Lower lobe of right lung (tissue), 2 donors: ENCODE data around the gene GAN. TPM values are rescaled to one million over a fixed set of nuclear protein-coding genes. Genes with fewer than 3 reads are reported as not detected.

Experiments used
- ATAC-seq, 2 donors: fragments of 200-7000 bp; cut with Tn5 transposase; one replicate each; pipeline ENCODE4 v1.9.1; 2020 to 2022; ENCODE audit warnings: mild to moderate bottlenecking in 2 of 2, moderate library complexity in 2 of 2
- DNase-seq: peaks from one replicate; pipeline ENCODE4 v3.0.0-alpha.2; 2020
- H3K27ac ChIP-seq: fragments of 200-600 bp; one replicate; pipeline ENCODE4 v1.8.0; 2022
- H3K27me3 ChIP-seq: fragments of 200-600 bp; one replicate; pipeline ENCODE4 v1.8.0; 2022; ENCODE audit warnings: low read depth
- H3K36me3 ChIP-seq: fragments of 200-600 bp; one replicate; pipeline ENCODE4 v1.8.0; 2022; ENCODE audit warnings: mild to moderate bottlenecking
- H3K4me1 ChIP-seq: fragments of 200-600 bp; one replicate; pipeline ENCODE4 v1.8.0; 2022
- H3K4me3 ChIP-seq: fragments of 200-600 bp; one replicate; pipeline ENCODE4 v1.8.0; 2022; ENCODE audit warnings: mild to moderate bottlenecking
- H3K9me3 ChIP-seq: fragments of 200-600 bp; one replicate; pipeline ENCODE4 v1.8.0; 2022
- CTCF ChIP-seq: fragments of 200-600 bp; IDR thresholded peaks from one replicate; pipeline ENCODE4 v1.8.0; 2022; ENCODE audit warnings: antibody characterized with exemption, mild to moderate bottlenecking
- intact Hi-C: fragments of 100-400 bp; cut with DNase I; formaldehyde crosslinking; loops from one replicate; pipeline ENCODE4 v1.11.0; 2022
- long read RNA-seq: library from polyadenylated mRNA; unstranded; transcript quantifications from one replicate; pipeline ENCODE4 v2.0.0, GENCODE V29; 2021
- total RNA-seq: library from RNA; stranded (reverse); fragmentation: NEBNext Ultra II Directional; extraction: Animal tissue kit (Norgen Biotek cat#: 25700); gene quantifications from one replicate; pipeline ENCODE4 v1.2.1, GENCODE V29; 2021
- donor health status: DM: no; HTN: yes; CAD: no; lungs with severe emphysema.

The GAN gene
- total RNA-seq = 6.5 TPM
- long read RNA-seq, partial matches to known transcripts = 0 of 5 reads
- long read RNA-seq, other reads (novel, unspliced or antisense) = 5 of 5 reads

- DNase-seq (peak; percentile 97), ATAC-seq (peak; percentile 99)
- intact Hi-C loops = no loop called here
- Histone ChIP-seq H3K9me3 (no peaks in the 10 kb centered on the region), H3K27ac (peak within 1 kb of the TSS; percentile 91), H3K36me3 (no peaks in the 10 kb centered on the region), H3K27me3 (no peaks in the 10 kb centered on the region), H3K4me1 (peaks cover 37% of the 10 kb centered on the region), H3K4me3 (peak within 1 kb of the TSS; percentile 80)
- TF ChIP-seq CTCF = no peak
These were observed at the start of gene GAN for GRCh38 chr16:81314603-81315270. Gene GAN (plus strand): TSS chr16:81314962. CDS start chr16:81315114, 152 bp downstream.

- Histone ChIP-seq H3K9me3 (no peaks in the 10 kb centered on the region), H3K36me3 (no peaks in the 10 kb centered on the region), H3K27ac (no peak overlapping the region), H3K27me3 (no peaks in the 10 kb centered on the region), H3K4me3 (no peak overlapping the region), H3K4me1 (peaks cover 7% of the 10 kb centered on the region)
- intact Hi-C loops = no loop called here
- no peak for ATAC-seq
- DNase-seq = no peak
- no peak for TF ChIP-seq CTCF
These were observed 49.7 kb upstream of the GAN start for GRCh38 chr16:81265052-81265451.

- H3K36me3 ChIP-seq = no peaks in the 10 kb centered on the region
- no peaks in the 10 kb centered on the region for H3K27me3 ChIP-seq
- ATAC-seq = peak; percentile 48 to 61
- TF ChIP-seq CTCF = no peak
- H3K4me1 ChIP-seq = peaks cover 7% of the 10 kb centered on the region
- H3K27ac ChIP-seq = no peak overlapping the region
- intact Hi-C loops = no loop called here
- no peaks in the 10 kb centered on the region for H3K9me3 ChIP-seq
- no peak overlapping the region for H3K4me3 ChIP-seq
- peak; percentile 66 for DNase-seq
These were observed 48.9 kb upstream of the GAN start for GRCh38 chr16:81265658-81266451.

- intact Hi-C loops = no loop called here
- Histone ChIP-seq H3K9me3 (no peaks in the 10 kb centered on the region), H3K4me1 (peaks cover 7% of the 10 kb centered on the region), H3K27ac (no peak overlapping the region), H3K4me3 (no peak overlapping the region), H3K36me3 (no peaks in the 10 kb centered on the region), H3K27me3 (no peaks in the 10 kb centered on the region)
- DNase-seq (no peak), ATAC-seq (peak in 1 of 2 donors; percentile 21)
- TF ChIP-seq CTCF = no peak
These were observed 48.1 kb upstream of the GAN start for GRCh38 chr16:81266680-81267095.

- intact Hi-C loops = no loop called here
- no peak overlapping the region for H3K4me3 ChIP-seq
- no peaks in the 10 kb centered on the region for H3K9me3 ChIP-seq
- DNase-seq (no peak), ATAC-seq (no peak)
- H3K4me1 ChIP-seq = peaks cover 7% of the 10 kb centered on the region
- H3K27me3 ChIP-seq = no peaks in the 10 kb centered on the region
- H3K36me3 ChIP-seq = no peaks in the 10 kb centered on the region
- H3K27ac ChIP-seq = no peak overlapping the region
- TF ChIP-seq CTCF = no peak
These were observed 46.3 kb upstream of the GAN start for GRCh38 chr16:81268509-81268908.
